HCT116 (cell line): Measurements from ENCODE around the gene TRPV5.

Experiments used
- POLR2A ChIP-seq: IDR thresholded peaks from 2 replicates; pipeline ENCODE4 v1.7.0; 2011; ENCODE audit warnings: borderline replicate concordance; ENCODE audit not compliant: insufficient read depth, insufficient read length; ENCODE audit errors: extremely low read depth
- POLR2AphosphoS5 ChIP-seq: IDR thresholded peaks from 2 replicates; pipeline ENCODE4 v1.6.1; 2011; ENCODE audit warnings: mild to moderate bottlenecking, low read depth, low read length, moderate library complexity
- RAD21 ChIP-seq: IDR thresholded peaks from 2 replicates; pipeline ENCODE4 v1.6.1; 2012; ENCODE audit warnings: low read depth, mild to moderate bottlenecking
- SIN3A ChIP-seq: IDR thresholded peaks from 2 replicates; pipeline ENCODE4 v1.6.1; 2012; ENCODE audit warnings: low read depth
- TF ChIP-seq, protein P1 (sequence below), 3 experiments: fragments of 200-600 bp in 1 of 3; sonication (generic) in 1 of 3; IDR thresholded peaks in 2 of 3; conservative IDR thresholded peaks in 1 of 3; 2 replicates each; pipeline ENCODE4 v1.5.1; 2012 to 2017; ENCODE audit warnings: low read depth in 2 of 3, low read length in 2 of 3, antibody characterized with exemption in 1 of 3, borderline replicate concordance in 1 of 3, control low read depth in 1 of 3, mild to moderate bottlenecking in 1 of 3, mixed read lengths in 1 of 3, mixed run types in 1 of 3, moderate library complexity in 1 of 3; ENCODE audit not compliant: insufficient read depth in 1 of 3

DNA sequence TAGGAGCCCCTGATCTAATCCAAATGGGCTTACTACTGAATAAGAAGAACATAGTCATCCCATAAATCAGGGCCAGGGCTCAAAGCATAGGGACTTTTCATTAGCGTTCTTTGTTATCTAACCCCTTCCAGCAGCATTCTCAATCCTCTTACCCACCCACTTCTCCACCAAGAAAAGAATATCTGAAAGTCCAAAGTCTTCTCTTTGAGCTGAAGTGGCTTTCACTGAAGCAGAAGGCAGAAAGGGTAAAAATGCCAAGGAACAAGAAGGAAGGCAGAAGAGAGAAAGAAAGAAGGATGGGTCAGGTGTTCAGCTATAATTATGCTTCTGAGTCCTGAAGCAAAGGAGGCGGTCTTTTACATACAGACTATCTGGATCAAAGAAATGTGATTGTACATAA is 10.2 kb downstream of the TRPV5 start:
- no peak for TF ChIP-seq POLR2A
- TF ChIP-seq, protein P1, sequence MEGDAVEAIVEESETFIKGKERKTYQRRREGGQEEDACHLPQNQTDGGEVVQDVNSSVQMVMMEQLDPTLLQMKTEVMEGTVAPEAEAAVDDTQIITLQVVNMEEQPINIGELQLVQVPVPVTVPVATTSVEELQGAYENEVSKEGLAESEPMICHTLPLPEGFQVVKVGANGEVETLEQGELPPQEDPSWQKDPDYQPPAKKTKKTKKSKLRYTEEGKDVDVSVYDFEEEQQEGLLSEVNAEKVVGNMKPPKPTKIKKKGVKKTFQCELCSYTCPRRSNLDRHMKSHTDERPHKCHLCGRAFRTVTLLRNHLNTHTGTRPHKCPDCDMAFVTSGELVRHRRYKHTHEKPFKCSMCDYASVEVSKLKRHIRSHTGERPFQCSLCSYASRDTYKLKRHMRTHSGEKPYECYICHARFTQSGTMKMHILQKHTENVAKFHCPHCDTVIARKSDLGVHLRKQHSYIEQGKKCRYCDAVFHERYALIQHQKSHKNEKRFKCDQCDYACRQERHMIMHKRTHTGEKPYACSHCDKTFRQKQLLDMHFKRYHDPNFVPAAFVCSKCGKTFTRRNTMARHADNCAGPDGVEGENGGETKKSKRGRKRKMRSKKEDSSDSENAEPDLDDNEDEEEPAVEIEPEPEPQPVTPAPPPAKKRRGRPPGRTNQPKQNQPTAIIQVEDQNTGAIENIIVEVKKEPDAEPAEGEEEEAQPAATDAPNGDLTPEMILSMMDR (IDR thresholded peaks at IDR 0.05 in 2 of 3, conservative IDR thresholded peaks at IDR 0.05 in 1 of 3; ENCODE audit: borderline replicate concordance in 1 of 3, insufficient read depth in 1 of 3, low read depth in 2 of 3, low read length in 2 of 3), result no peak
- TF ChIP-seq RAD21, result no peak
- TF ChIP-seq POLR2AphosphoS5, result no peak
- TF ChIP-seq SIN3A, result no peak
